ENCODE measurements around the gene PRKAG1.

Gene PRKAG1

DNA sequence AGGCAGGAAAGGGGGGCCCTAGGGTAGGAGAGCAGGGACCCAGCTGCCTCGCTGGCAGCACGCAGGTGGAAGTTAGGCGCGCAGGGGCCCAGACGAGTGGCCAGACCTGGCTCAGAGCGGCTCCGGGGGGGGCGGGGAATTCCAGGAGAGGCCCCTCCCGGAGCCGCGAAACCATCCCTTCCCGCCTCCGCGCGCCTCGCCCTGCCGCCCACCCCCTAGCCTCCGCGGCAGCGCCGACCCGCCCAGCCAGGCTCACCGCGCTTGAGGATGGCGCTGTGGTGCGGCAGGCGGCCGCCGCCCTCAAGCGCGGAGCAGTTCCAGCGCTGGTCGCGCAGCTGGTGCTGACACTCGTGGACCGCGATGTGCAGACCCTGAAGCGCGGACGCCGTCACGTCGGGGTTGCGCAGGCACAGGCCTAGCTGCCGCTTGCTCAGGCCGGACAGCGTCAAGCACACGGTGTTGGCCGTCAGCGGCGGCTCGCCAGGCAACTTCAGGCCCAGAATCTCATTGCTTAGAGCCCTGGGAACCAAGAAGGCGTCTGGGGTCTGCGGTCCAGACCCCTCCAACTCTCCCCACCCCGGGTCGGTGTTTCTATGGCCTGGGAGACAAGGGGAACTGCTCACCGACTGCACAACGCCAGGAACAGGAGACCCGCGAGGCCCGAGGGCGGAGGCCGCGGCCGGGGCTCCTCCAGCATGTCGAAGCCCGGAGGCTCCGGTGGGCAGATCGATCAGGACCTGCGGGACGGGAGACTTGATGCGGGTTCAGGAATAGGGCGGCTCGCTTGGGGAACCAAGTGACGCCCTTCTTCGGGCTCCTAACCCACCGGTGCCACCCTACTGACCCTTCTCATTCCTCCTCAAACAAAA, 48.5 kb downstream of the PRKAG1 start:
- peaks cover 14% of the 10 kb centered on the region for H3K4me1 Mint-ChIP-seq (ENCODE audit: low read depth)
- H3K4me3 Mint-ChIP-seq: no peak overlapping the region

DNA sequence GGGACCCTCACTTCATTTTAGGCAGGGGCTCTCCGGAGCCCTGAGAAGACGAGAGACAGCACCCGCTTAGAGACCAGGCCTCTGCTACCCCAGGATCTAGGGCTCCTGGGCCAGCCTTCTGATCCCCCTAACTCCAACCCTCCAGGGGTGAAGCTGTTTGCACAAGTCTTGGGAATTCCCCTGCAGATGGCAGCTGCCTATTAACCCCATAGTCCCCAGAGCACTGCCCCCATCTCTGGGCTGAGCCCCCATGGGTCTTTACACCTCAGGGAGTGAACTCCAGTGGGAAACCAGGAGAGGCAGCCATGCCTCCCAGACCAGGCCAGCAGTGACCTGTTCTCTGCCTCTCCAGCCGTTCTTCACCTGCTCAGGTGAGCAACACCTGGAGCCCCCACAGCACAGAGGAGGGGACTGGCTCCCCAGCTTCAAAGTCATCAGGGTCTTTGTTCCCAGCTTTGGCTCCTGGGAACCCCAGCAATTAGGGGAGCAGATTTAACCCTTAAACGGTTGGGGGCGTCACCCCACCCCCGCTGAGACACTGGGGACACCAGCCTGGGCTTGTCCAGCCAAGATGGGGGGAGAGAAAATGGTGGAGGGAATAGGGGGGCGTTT, 49.3 kb downstream of the PRKAG1 start:
- no peaks in the 10 kb centered on the region for H3K36me3 Mint-ChIP-seq (ENCODE audit: low read depth)
- H3K4me3 Mint-ChIP-seq: no peak overlapping the region
- peaks cover 14% of the 10 kb centered on the region for H3K4me1 Mint-ChIP-seq (ENCODE audit: low read depth)
- no peak for DNase-seq (ENCODE audit: low spot score)
- peaks cover 62% of the 10 kb centered on the region for H3K27me3 Mint-ChIP-seq (ENCODE audit: low read depth)
- H3K9me3 Mint-ChIP-seq: no peaks in the 10 kb centered on the region
- H3K27ac Mint-ChIP-seq: no peak overlapping the region

More for the DNA sequence above, 48.5 kb downstream of the PRKAG1 start:
- H3K27me3 Mint-ChIP-seq (ENCODE audit: low read depth): peaks cover 69% of the 10 kb centered on the region
- peak; percentile 29 for DNase-seq (ENCODE audit: low spot score)
- H3K27ac Mint-ChIP-seq: no peak overlapping the region
- no peaks in the 10 kb centered on the region for H3K9me3 Mint-ChIP-seq
- no peaks in the 10 kb centered on the region for H3K36me3 Mint-ChIP-seq (ENCODE audit: low read depth)

DNA sequence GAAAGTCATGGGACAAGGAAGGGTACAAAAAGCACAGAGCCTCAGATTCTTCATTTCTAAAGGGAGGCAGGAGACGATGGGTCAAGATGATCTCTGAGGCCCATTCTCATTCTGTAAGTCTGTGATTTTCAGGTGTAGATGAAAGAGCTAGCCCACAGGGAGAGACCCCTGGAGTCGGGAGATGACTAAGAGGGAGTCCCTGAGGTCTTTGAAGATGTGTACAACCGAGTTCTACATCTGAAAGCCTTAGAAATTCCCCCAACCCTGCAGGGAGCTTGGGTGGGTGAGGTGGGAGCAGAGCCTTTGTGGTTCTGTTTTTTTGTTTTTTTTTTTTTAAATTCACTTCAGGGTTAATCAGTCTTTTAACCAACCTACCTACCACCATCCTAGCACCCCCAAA, 50.1 kb downstream of the PRKAG1 start:
- no peaks in the 10 kb centered on the region for H3K9me3 Mint-ChIP-seq

DNA sequence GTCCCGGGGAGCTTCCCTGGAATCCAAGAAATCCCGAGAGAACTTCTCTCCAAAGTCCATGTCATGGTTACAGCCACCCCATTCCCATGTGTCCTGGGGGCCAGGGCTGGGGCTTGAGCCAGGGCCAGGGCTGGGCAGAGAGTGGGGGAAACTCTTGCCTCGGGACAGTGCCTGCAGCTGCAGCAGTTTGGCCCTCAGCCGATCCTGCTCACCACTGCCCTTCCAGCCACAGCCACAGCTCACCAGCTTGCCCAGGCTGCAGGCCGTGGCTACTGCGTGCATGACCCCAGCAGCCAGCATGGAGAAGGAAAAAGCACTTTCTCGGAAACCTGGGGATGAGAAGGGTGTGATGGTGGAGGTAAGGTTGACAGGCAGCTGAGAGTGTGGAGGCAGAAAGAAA, 50.6 kb downstream of the PRKAG1 start:
- H3K4me3 Mint-ChIP-seq: no peak overlapping the region
- H3K36me3 Mint-ChIP-seq (ENCODE audit: low read depth): no peaks in the 10 kb centered on the region
- H3K9me3 Mint-ChIP-seq: no peaks in the 10 kb centered on the region
- H3K4me1 Mint-ChIP-seq (ENCODE audit: low read depth): peaks cover 14% of the 10 kb centered on the region
- H3K27ac Mint-ChIP-seq: no peak overlapping the region
- DNase-seq (ENCODE audit: low spot score): no peak
- peaks cover 54% of the 10 kb centered on the region for H3K27me3 Mint-ChIP-seq (ENCODE audit: low read depth)

More for the DNA sequence above, 50.1 kb downstream of the PRKAG1 start:
- H3K27me3 Mint-ChIP-seq (ENCODE audit: low read depth): peaks cover 57% of the 10 kb centered on the region
- no peaks in the 10 kb centered on the region for H3K36me3 Mint-ChIP-seq (ENCODE audit: low read depth)
- no peak for DNase-seq (ENCODE audit: low spot score)
- no peak overlapping the region for H3K4me3 Mint-ChIP-seq
- no peak overlapping the region for H3K27ac Mint-ChIP-seq
- peaks cover 14% of the 10 kb centered on the region for H3K4me1 Mint-ChIP-seq (ENCODE audit: low read depth)

DNA sequence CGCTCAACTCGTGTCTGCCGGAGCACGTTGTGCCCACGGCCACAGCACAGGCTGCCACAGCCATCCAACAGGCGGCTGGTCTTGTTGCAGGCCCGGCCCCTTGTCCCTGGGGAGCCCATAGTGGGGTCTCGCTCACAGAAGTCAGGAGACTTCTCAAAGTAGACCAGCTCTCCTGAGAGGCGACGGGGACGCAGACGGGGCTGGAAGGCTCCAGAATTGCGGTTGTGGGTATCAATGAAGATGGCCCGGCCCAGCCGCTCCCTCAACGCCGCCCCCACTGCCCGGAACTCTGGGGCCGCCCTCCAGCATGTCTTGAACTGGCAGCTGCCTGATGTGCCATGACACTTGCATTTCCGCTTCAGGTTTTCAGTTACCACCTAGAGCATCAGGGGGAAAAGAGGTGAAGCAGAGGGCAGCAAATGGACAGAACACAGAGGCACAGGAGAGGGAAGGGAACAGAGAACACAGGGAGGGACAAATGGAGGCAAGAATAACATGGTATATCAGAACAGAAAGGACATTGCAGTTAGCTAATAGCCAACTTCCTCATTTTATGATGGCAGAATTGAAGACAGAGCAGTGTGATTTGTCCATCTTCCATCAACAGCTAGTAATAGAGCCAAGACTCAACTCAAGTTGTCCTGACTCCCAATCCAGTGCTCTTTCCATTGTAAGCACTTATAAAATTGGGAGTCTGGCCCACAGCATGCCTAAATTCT, 52.2 kb downstream of the PRKAG1 start:
- Mint-ChIP-seq H3K27ac (no peak overlapping the region), H3K36me3 (ENCODE audit: low read depth) (no peaks in the 10 kb centered on the region), H3K4me3 (no peak overlapping the region), H3K9me3 (no peaks in the 10 kb centered on the region), H3K27me3 (ENCODE audit: low read depth) (peaks cover 41% of the 10 kb centered on the region), H3K4me1 (ENCODE audit: low read depth) (peaks cover 7% of the 10 kb centered on the region)
- no peak for DNase-seq (ENCODE audit: low spot score)

DNA sequence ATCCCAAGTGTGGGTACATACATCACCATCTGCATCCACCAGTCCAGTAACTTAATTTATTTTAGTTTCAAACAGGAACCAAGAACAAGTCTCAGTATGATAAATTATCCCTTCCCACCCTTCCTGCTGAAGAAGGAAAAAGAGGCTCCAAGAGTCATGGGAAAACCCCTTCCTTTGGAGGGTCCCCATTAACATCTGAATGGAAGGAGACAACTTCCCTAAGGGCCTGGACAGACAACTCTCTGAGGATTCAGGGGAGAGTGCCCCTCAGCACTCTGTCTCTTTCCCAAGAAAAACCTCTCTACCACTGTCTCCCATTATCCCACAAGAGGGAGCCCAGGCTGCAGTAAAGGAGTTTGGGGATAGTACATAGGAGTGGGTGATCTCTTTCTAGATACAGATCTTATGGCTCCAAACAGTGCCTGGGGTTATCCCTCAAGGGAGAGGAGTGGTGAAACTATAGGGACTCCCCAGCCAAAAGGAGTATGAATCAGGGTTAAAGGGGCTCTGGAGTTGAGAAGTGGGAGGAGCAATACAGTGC, 53.2 kb downstream of the PRKAG1 start:
- H3K4me1 Mint-ChIP-seq (ENCODE audit: low read depth): no peaks in the 10 kb centered on the region
- no peak overlapping the region for H3K27ac Mint-ChIP-seq
- peaks cover 40% of the 10 kb centered on the region for H3K27me3 Mint-ChIP-seq (ENCODE audit: low read depth)
- no peaks in the 10 kb centered on the region for H3K36me3 Mint-ChIP-seq (ENCODE audit: low read depth)
- H3K9me3 Mint-ChIP-seq: no peaks in the 10 kb centered on the region
- DNase-seq (ENCODE audit: low spot score): no peak
- H3K4me3 Mint-ChIP-seq: no peak overlapping the region

DNA sequence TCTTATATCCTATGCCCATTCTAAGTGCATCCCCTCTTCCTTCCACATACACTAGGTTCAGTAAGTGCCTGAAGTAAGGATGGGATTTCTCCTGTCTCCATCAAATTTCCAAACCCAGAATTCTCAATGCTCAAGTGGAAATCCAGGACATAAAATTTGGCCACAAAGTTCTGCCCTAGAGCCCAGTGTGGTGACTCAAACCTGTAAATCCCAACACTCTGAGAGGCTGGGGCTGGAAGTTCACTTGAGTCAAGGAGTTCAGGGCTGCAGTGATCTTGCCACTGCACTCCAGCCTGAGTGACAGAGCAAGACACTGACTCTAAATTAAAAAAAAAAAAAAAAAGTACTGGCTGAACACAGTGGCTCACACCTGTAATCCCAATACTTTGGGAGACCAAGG, 56.8 kb downstream of the PRKAG1 start:
- Mint-ChIP-seq H3K9me3 (no peaks in the 10 kb centered on the region), H3K27me3 (ENCODE audit: low read depth) (peaks cover 29% of the 10 kb centered on the region), H3K27ac (no peak overlapping the region), H3K4me3 (no peak overlapping the region), H3K4me1 (ENCODE audit: low read depth) (peaks cover 7% of the 10 kb centered on the region), H3K36me3 (ENCODE audit: low read depth) (peaks cover 2% of the 10 kb centered on the region)
- DNase-seq (ENCODE audit: low spot score): no peak

DNA sequence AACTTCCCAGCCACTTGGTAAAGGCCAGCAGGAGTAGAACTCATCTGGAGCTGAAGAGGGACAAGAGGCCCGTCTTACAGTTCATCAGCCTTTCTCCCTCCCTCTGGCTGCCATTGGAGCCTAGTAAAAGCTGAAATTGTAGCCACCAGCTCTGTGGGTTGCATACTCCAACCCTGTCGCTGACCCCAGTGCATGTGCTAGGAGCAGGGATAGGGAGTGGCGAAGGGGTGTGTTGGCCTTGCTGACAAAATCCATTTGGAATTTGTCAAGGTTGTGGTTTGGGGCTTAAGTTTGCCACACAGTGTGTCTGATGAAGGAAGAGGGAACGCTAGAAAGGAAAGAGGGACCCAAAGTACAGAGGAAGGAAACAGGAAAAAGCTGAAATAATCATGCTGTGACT, 57.2 kb downstream of the PRKAG1 start:
- H3K36me3 Mint-ChIP-seq (ENCODE audit: low read depth): peaks cover 2% of the 10 kb centered on the region
- no peak overlapping the region for H3K27ac Mint-ChIP-seq
- peaks cover 12% of the 10 kb centered on the region for H3K4me1 Mint-ChIP-seq (ENCODE audit: low read depth)
- peaks cover 29% of the 10 kb centered on the region for H3K27me3 Mint-ChIP-seq (ENCODE audit: low read depth)
- no peak overlapping the region for H3K4me3 Mint-ChIP-seq
- no peaks in the 10 kb centered on the region for H3K9me3 Mint-ChIP-seq
- no peak for DNase-seq (ENCODE audit: low spot score)

DNA sequence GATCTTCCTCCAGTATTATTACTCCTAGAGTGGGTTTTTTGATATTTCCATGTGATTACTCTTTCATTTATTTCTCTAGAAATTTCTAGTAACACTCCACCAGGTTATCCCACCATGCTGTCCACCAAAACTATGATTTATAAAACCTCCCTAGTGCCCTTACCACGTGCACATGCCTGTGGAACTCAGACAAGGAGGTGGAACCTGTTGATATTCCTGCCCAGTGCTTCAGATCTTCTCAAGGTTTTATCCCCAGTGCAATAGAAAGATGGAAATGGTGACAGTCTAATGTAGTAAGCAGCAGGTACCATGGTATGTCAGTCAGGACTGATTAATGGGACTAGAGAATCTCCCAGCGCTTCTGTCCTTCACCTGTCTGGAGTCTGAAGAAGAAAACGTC, 57.7 kb downstream of the PRKAG1 start:
- peaks cover 29% of the 10 kb centered on the region for H3K27me3 Mint-ChIP-seq (ENCODE audit: low read depth)
- peaks cover 17% of the 10 kb centered on the region for H3K4me1 Mint-ChIP-seq (ENCODE audit: low read depth)
- H3K36me3 Mint-ChIP-seq (ENCODE audit: low read depth): peaks cover 4% of the 10 kb centered on the region
- H3K27ac Mint-ChIP-seq: no peak overlapping the region
- no peak for DNase-seq (ENCODE audit: low spot score)
- no peak overlapping the region for H3K4me3 Mint-ChIP-seq
- H3K9me3 Mint-ChIP-seq: no peaks in the 10 kb centered on the region

DNA sequence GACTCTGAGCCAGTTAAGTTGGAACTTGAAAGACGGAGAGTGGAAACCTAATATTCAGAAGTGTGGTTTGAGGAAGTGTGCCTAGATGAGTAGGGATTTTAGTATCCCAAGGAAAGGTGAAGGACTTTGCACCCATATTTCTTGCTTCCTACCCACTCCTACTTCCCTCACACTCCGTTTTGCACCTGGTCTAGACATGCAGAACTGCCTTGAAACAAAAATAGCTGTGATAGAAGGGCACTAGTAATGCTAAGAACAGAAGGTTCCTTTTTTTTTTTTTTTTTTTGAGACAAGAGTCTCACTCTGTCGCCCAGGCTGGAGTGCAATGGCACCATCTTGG, 60.6 kb downstream of the PRKAG1 start:
- DNase-seq (ENCODE audit: low spot score): no peak
- H3K4me1 Mint-ChIP-seq (ENCODE audit: low read depth): peaks cover 25% of the 10 kb centered on the region
- no peak overlapping the region for H3K27ac Mint-ChIP-seq
- peaks cover 13% of the 10 kb centered on the region for H3K36me3 Mint-ChIP-seq (ENCODE audit: low read depth)
- peaks cover 19% of the 10 kb centered on the region for H3K27me3 Mint-ChIP-seq (ENCODE audit: low read depth)
- H3K4me3 Mint-ChIP-seq: peak overlapping the region; percentile 92
- no peaks in the 10 kb centered on the region for H3K9me3 Mint-ChIP-seq

DNA sequence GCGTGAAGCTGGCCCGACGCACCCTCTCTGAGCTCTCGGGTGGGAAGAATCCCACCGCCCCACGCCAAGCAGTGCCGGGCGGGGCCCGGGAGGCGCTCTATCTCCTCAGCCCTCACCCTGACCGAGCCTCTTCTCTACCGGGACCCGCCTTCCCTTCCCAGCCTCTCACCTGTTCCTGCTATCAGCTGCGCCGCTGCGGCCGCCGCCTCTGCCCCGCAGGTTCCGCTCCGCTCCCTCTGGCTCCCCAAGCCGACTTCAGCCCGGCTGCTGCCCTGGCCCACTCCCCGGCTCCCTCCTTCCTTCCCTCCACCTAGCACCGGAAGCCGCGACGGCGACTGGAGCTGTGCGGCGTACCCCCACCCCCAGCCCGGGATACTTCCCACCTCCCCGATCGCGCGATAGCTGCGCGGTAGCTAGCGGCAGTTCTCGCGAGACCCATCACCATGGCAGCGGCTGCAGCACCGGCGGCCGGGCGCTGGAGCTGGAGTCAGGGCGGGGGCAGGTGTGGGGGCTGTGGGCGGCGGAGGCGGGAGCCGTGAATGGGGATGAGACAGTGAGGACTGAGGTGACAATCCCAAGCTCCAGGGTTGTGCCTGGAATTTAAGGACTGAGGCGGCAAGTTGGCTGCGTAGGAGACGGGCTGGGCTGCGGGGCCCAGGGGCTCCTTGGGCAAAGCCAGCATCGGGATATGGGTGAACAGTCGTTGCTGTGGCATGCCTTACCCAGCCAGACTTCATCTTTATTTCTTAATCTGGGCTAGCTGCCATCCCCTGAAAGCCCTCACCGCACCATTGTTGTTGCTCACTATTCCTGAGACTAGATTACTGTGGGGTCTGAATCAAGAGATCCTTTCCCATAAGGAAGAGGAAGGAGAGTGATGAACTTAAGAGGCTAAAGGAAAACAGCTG, 61.2 kb downstream of the PRKAG1 start, which contains the start of gene ARF3:
ARF3 (minus strand) TSS at position 347 of the 908 bp plus-strand sequence. CDS start 16,392 bp downstream, outside the sequence.
- Mint-ChIP-seq H3K9me3 (no peaks in the 10 kb centered on the region), H3K36me3 (ENCODE audit: low read depth) (peaks cover 19% of the 10 kb centered on the region), H3K4me1 (ENCODE audit: low read depth) (peaks cover 26% of the 10 kb centered on the region), H3K4me3 (peak within 1 kb of the TSS; percentile 92), H3K27me3 (ENCODE audit: low read depth) (peaks cover 18% of the 10 kb centered on the region), H3K27ac (peak within 1 kb of the TSS; percentile 84)
- peak; percentile 89 for DNase-seq (ENCODE audit: low spot score)

DNA sequence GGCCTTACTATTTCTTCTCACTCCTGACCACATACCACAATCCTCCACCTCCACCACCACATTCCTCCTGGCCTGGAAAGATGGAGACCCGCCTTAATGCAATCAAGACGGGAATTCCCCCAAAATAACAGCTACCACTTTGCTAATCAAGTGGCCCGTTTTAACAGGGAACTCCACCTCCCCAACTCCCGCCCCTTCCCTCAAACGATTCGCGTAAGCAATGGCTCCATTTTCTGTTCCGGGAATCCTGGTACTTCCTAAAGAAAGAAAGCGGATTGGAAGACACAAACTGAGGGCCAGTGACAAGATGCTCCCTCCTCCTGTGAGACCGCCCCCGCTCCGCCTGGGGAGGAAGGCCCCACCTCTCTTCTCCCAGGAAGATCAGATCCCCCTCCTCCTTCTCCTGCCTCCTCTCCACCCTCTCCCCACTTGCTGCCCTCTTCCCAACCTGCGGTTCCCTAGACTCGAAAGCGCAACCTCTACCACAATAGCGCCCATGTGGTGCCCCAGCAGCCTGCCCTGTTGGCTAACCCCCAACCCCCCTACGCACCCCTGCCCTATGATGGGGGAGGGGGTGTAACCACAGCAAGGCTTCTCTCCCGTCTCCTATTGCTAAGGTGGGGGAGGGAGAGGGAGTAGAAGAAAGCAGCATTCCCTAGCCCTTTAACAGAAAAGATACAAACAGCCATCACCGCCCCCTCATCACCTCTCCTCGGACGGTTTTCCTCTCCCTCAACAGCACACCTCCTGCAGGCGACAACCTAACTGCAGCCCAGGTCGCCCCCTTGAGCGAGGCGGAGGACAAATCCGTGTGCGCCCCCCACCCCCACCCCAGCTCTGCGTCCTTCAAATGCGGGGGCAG, 62.1 kb downstream of the PRKAG1 start:
- no peak for DNase-seq (ENCODE audit: low spot score)
- H3K36me3 Mint-ChIP-seq (ENCODE audit: low read depth): peaks cover 20% of the 10 kb centered on the region
- peak overlapping the region; percentile 65 for H3K27ac Mint-ChIP-seq
- H3K27me3 Mint-ChIP-seq (ENCODE audit: low read depth): peaks cover 18% of the 10 kb centered on the region
- H3K4me3 Mint-ChIP-seq: peak overlapping the region; percentile 92
- no peaks in the 10 kb centered on the region for H3K9me3 Mint-ChIP-seq
- H3K4me1 Mint-ChIP-seq (ENCODE audit: low read depth): peaks cover 28% of the 10 kb centered on the region
